GM12878 (cell line): ENCODE measurements around the gene WSCD2. TPM values are rescaled to one million over a fixed set of nuclear protein-coding genes. Genes with fewer than 3 reads are reported as not detected.

ENCODE experiments used
- ATAC-seq: fragments of 200-7000 bp; cut with Tn5 transposase; 3 replicates; pipeline ENCODE4 v1.9.1; 2020; ENCODE audit warnings: mild to moderate bottlenecking, moderate library complexity
- BruUV-seq: library from RNA; stranded (reverse); fragments of 400-500 nt; replicated peaks from 2 replicates; lab custom pipeline; 2021; lab: Mats Ljungman, UMichigan
- CTCF ChIA-PET: fragments of 300-600 bp; sonication (Branson Sonifier 250); formaldehyde crosslinking; extraction: SDS; loops from one replicate; lab custom pipeline; 2021; ENCODE audit warnings: inconsistent platforms; lab: Yijun Ruan, JAX
- POLR2A ChIA-PET: fragments of 350-600 bp; formaldehyde crosslinking; extraction: SDS; loops from one replicate; lab custom pipeline; 2021; ENCODE audit warnings: inconsistent platforms; lab: Charles Lee
- RAD21 ChIA-PET: fragments of 300-600 bp; sonication (Branson Sonifier 250); formaldehyde crosslinking; loops from one replicate; lab custom pipeline; 2023; ENCODE audit warnings: antibody characterized with exemption; ENCODE audit not compliant: unreplicated experiment; lab: Charles Lee
- SMC1A ChIA-PET: fragments of 300-600 bp; sonication (Branson Sonifier 250); formaldehyde crosslinking; loops from one replicate; lab custom pipeline; 2023; ENCODE audit not compliant: unreplicated experiment, uncharacterized antibody; lab: Charles Lee
- DNase-seq: peaks from one replicate; pipeline ENCODE4 v3.0.0-alpha.2; 2011; ENCODE audit warnings: low read depth, low spot score
- FAIRE-seq: peaks from 3 replicates; lab custom pipeline; 2011; peaks lifted over from hg19 to GRCh38; lab: Jason Lieb, UNC
- H2AFZ ChIP-seq: 2 replicates; pipeline ENCODE4 v1.6.0; 2011; ENCODE audit warnings: low read depth, low read length, control low read depth; ENCODE audit not compliant: control insufficient read depth
- H3K27ac ChIP-seq: 2 replicates; pipeline ENCODE4 v1.5.1; 2011; ENCODE audit warnings: control low read depth; ENCODE audit not compliant: control insufficient read depth, insufficient read depth
- H3K27me3 ChIP-seq, 2 experiments: replicated peaks in 1 of 2; 2 replicates each; pipeline versions ENCODE4 v1.6.0 to v1.6.1; 2011; ENCODE audit warnings: low read length in 1 of 2; ENCODE audit not compliant: control insufficient read depth in 2 of 2, insufficient read depth in 2 of 2
- H3K36me3 ChIP-seq, 2 experiments: 2 replicates each; pipeline ENCODE4 v1.5.1; 2011; ENCODE audit warnings: low read length in 1 of 2; ENCODE audit not compliant: control insufficient read depth in 2 of 2, insufficient read depth in 2 of 2
- H3K4me1 ChIP-seq: 2 replicates; pipeline ENCODE4 v1.6.1; 2011; ENCODE audit warnings: mild to moderate bottlenecking, low read length, moderate library complexity, mixed read lengths; ENCODE audit not compliant: control insufficient read depth, insufficient read depth
- H3K4me2 ChIP-seq: 2 replicates; pipeline ENCODE4 v1.6.0; 2011; ENCODE audit warnings: control low read depth; ENCODE audit not compliant: control insufficient read depth, insufficient read depth
- H3K4me3 ChIP-seq: fragments of 200-600 bp; sonication (generic); 2 replicates; pipeline ENCODE4 v1.5.1; 2016
- H3K79me2 ChIP-seq: 2 replicates; pipeline ENCODE4 v1.6.0; 2011; ENCODE audit warnings: low read length; ENCODE audit not compliant: control insufficient read depth, insufficient read depth
- H3K9ac ChIP-seq: 2 replicates; pipeline ENCODE4 v1.8.0; 2011; ENCODE audit warnings: low read length, control low read depth, mixed read lengths; ENCODE audit not compliant: control insufficient read depth, insufficient read depth
- H3K9me3 ChIP-seq: replicated peaks from 3 replicates; pipeline ENCODE4 v1.5.1; 2011; ENCODE audit warnings: mild to moderate bottlenecking, low read length; ENCODE audit not compliant: control insufficient read depth, insufficient read depth
- H4K20me1 ChIP-seq: 2 replicates; pipeline ENCODE4 v1.6.0; 2011; ENCODE audit not compliant: control insufficient read depth, insufficient read depth
- EGR1 ChIP-seq, 2 experiments: IDR thresholded peaks; 1 replicate in 1 of 2; 2 replicates in 1 of 2; pipeline ENCODE4 v1.6.1; 2011 to 2012; ENCODE audit warnings: low read depth in 2 of 2, low read length in 2 of 2, borderline replicate concordance in 1 of 2, mild to moderate bottlenecking in 1 of 2, moderate library complexity in 1 of 2
- HDAC2 ChIP-seq: fragments of 200-600 bp; sonication (generic); IDR thresholded peaks from 2 replicates; pipeline ENCODE4 v1.6.1; 2017
- HSF1 ChIP-seq: fragments of 150-350 bp; IDR thresholded peaks from 2 replicates; pipeline ENCODE4 v1.6.1; 2014; ENCODE audit warnings: mild to moderate bottlenecking, low read depth, low read length
- IKZF1 ChIP-seq: fragments of 450-650 bp; conservative IDR thresholded peaks from 2 replicates; pipeline ENCODE4 v1.6.1; 2017; ENCODE audit warnings: antibody characterized with exemption, mild to moderate bottlenecking
- KAT2A ChIP-seq: conservative IDR thresholded peaks from 2 replicates; pipeline ENCODE4 v1.6.1; 2011; ENCODE audit warnings: low read depth, low read length; ENCODE audit not compliant: control insufficient read depth
- MTA2 ChIP-seq: fragments of 450-650 bp; IDR thresholded peaks from 2 replicates; pipeline ENCODE4 v1.6.1; 2016; ENCODE audit warnings: low read depth, mild to moderate bottlenecking, moderate library complexity
- NBN ChIP-seq: fragments of 450-650 bp; IDR thresholded peaks from 2 replicates; pipeline ENCODE4 v1.6.1; 2016
- REST ChIP-seq: IDR thresholded peaks from 2 replicates; pipeline ENCODE4 v1.6.1; 2012; ENCODE audit warnings: mild to moderate bottlenecking, low read depth, low read length
- SREBF1 ChIP-seq: IDR thresholded peaks from 2 replicates; pipeline ENCODE4 v1.6.1; 2012; ENCODE audit warnings: mild to moderate bottlenecking, low read length
- ZNF384 ChIP-seq: IDR thresholded peaks from 2 replicates; pipeline ENCODE4 v1.6.1; 2012; ENCODE audit warnings: low read depth, mild to moderate bottlenecking, low read length, improper control_type of control experiment, borderline replicate concordance
- WGBS: methylation state at CpG from one replicate; pipeline ENCODE4 v1.1.6; 2016; ENCODE audit warnings: low lambda C conversion rate; ENCODE audit not compliant: insufficient replicate concordance, insufficient coverage; ENCODE audit errors: missing lambda C conversion rate; 5-methylcytosine and 5-hydroxymethylcytosine counted together
- in situ Hi-C: fragments of 300-500 bp; cut with MboI; formaldehyde crosslinking; loops from 9 replicates; pipeline ENCODE4 v1.14.3; 2018; ENCODE audit warnings: mixed read lengths
- intact Hi-C: fragments of 100-400 bp; cut with micrococcal nuclease; formaldehyde crosslinking; loops from one replicate; pipeline ENCODE4 v1.14.2; 2022; ENCODE audit not compliant: unreplicated experiment
- polyA plus RNA-seq, 11 experiments: library from polyadenylated mRNA; depleted of rRNA in 4 of 11; unstranded in 6 of 11; stranded (reverse) in 5 of 11; fragments of >200 nt; fragmentation: Nextera tagmentation in 4 of 11; fragmentation: Illumina TruSeq in 1 of 11; extraction: Ambion mirVana in 4 of 11; extraction: Trizol in 1 of 11; gene quantifications; 1 replicate in 1 of 11; 2 replicates in 10 of 11; pipeline versions ENCODE4 v1.2.1 to v1.2.3, GENCODE V29; 2011 to 2016; ENCODE audit warnings: inconsistent platforms in 2 of 11, missing spikeins in 2 of 11, low read depth in 1 of 11
- total RNA-seq, 4 experiments: library from RNA; depleted of rRNA in 3 of 4; stranded (reverse); fragments of >200 nt in 3 of 4; fragmentation: Illumina TruSeq in 1 of 4; extraction: Trizol in 1 of 4; gene quantifications; 2 replicates each; pipeline versions ENCODE4 v1.2.1 to v1.2.3, GENCODE V29; 2013 to 2021
- TF ChIP-seq, protein P1 (sequence below): IDR thresholded peaks from 2 replicates; pipeline ENCODE4 v1.6.1; 2011; ENCODE audit warnings: borderline replicate concordance, low read depth, mild to moderate bottlenecking, moderate library complexity, mixed read lengths, low read length; ENCODE audit not compliant: insufficient read depth; ENCODE audit errors: extremely low read length
- TF ChIP-seq, protein P2 (sequence below): IDR thresholded peaks from 2 replicates; pipeline ENCODE4 v1.6.1; 2012; ENCODE audit warnings: low read depth, low read length, improper control_type of control experiment

WSCD2 gene
- total and polyA plus RNA-seq, 10 of the 15 experiments (the other 5 are each of a cell fraction or from before 2014, with no cell fraction given): 0.41 TPM; not detected in 9

DNA sequence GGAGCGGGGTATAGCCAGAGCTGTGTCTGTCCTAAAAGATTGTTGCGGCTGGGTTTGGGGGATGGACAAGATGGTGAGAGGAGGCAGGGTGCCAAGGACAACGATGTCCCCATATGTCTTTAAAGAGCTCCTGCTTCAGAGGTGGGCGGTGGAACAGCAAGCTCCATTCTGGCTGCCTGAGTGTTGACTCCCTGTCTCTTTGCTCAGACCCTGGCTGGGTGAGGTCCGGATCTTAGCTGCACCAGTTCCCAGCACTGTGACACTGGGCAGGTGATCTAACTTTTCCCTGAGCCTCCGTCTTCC lies 8.3 kb upstream of the WSCD2 start (continued):
- no peak for TF ChIP-seq REST
- TF ChIP-seq NBN: no peak
- no peak for TF ChIP-seq IKZF1
- no peak for TF ChIP-seq EGR1 (IDR thresholded peaks at IDR 0.05; ENCODE audit: borderline replicate concordance in 1 of 2, low read depth in 2 of 2, low read length in 2 of 2)
- TF ChIP-seq, all 136 proteins: peak for 0

DNA sequence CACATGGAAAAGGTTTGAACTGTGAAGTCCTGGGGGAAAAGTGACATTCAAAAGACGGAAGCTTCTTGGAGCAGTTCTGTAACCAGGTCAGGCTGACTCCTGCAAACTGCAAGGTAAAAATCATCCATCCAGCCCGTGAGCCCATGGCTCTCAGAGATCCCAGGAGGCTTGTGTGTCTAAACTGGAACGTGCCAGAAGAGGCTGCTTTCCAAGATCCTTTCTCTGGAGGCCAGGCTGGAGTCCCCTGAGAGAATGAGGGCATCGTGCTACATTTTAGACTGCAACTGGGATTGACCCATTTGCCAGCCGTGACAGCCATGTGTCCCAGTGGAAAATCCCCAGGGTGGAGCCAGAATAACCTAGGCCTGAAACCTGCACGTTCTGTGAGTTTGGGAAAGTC lies 7.8 kb upstream of the WSCD2 start:
- SMC1A ChIA-PET: no interaction called here
- Histone ChIP-seq H2AFZ (no peak overlapping the region), H3K4me3 (no peak overlapping the region), H3K36me3 (no peaks in the 10 kb centered on the region), H3K9ac (no peak overlapping the region), H3K79me2 (no peaks in the 10 kb centered on the region)
- RAD21 ChIA-PET: interaction anchor here (0.9 kb wide), 1 partner anchor 127 kb away, joined by 3 read pairs; no protein-coding TSS in a partner anchor
- DNase-seq: no peak
- no peak for FAIRE-seq
- CTCF ChIA-PET: no interaction called here
- in situ Hi-C loops: no loop called here
- ATAC-seq: no peak
- WGBS: 27% methylated on average over 6 of the region's 6 CpGs
- no peak for TF ChIP-seq NBN
- no peak for TF ChIP-seq HSF1
- no peak for TF ChIP-seq KAT2A
- no peak for TF ChIP-seq ZNF384
- TF ChIP-seq HDAC2: no peak
- no peak for TF ChIP-seq MTA2
- TF ChIP-seq, protein P1, sequence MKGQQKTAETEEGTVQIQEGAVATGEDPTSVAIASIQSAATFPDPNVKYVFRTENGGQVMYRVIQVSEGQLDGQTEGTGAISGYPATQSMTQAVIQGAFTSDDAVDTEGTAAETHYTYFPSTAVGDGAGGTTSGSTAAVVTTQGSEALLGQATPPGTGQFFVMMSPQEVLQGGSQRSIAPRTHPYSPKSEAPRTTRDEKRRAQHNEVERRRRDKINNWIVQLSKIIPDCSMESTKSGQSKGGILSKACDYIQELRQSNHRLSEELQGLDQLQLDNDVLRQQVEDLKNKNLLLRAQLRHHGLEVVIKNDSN: no peak
- TF ChIP-seq IKZF1: no peak
- no peak for TF ChIP-seq SREBF1
- TF ChIP-seq, protein P2, sequence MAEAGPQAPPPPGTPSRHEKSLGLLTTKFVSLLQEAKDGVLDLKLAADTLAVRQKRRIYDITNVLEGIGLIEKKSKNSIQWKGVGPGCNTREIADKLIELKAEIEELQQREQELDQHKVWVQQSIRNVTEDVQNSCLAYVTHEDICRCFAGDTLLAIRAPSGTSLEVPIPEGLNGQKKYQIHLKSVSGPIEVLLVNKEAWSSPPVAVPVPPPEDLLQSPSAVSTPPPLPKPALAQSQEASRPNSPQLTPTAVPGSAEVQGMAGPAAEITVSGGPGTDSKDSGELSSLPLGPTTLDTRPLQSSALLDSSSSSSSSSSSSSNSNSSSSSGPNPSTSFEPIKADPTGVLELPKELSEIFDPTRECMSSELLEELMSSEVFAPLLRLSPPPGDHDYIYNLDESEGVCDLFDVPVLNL: no peak
- TF ChIP-seq, all 136 proteins: peak for 0
- no peaks in the 10 kb centered on the region for H4K20me1 ChIP-seq
- no peaks in the 10 kb centered on the region for H3K27me3 ChIP-seq
- intact Hi-C loops: no loop called here
- no TSS peak for BruUV-seq
- H3K9me3 ChIP-seq: no peaks in the 10 kb centered on the region
- H3K27ac ChIP-seq: no peak overlapping the region
- POLR2A ChIA-PET: no interaction called here
- no peak overlapping the region for H3K4me2 ChIP-seq
- H3K4me1 ChIP-seq: peaks cover 6% of the 10 kb centered on the region; the same call in 1 of the 2 replicates
